ENCODE measurements around the gene BMPR1B.

Gene BMPR1B

GRCh38 chr4:94968493-94968892 lies 210.7 kb downstream of the BMPR1B start:
- Histone ChIP-seq H3K9me3 (replicated peaks in 1 of 2; ENCODE audit: control insufficient read depth in 2 of 2, insufficient read depth in 1 of 2, low read depth in 1 of 2, low read length in 2 of 2) (no peaks in the 10 kb centered on the region), H2BK15ac (ENCODE audit: low read length) (no peak overlapping the region), H3K4ac (ENCODE audit: low read length) (no peak overlapping the region), H3K36me3 (replicated peaks in 1 of 2; ENCODE audit: control insufficient read depth in 2 of 2, insufficient read depth in 2 of 2, low read length in 2 of 2) (no peaks in the 10 kb centered on the region), H3K4me3 (ENCODE audit: low read length in 2 of 2) (no peak overlapping the region), H2BK5ac (ENCODE audit: low read length) (no peak overlapping the region), H3K27me3 (ENCODE audit: control insufficient read depth in 3 of 3, insufficient read depth in 3 of 3, low read depth in 1 of 3, low read length in 3 of 3) (no peaks in the 10 kb centered on the region), H4K8ac (ENCODE audit: low read depth, low read length) (no peak overlapping the region), H3K4me2 (ENCODE audit: insufficient read depth, low read length, poor library complexity, severe bottlenecking) (no peak overlapping the region), H2AK5ac (ENCODE audit: low read depth, low read length) (no peak overlapping the region), H2AFZ (ENCODE audit: low read length) (no peak overlapping the region), H3K23ac (ENCODE audit: low read depth, low read length, poor library complexity) (no peak overlapping the region), H3K4me1 (ENCODE audit: control insufficient read depth in 2 of 2, insufficient read depth in 1 of 2, low read depth in 1 of 2, low read length in 2 of 2) (peaks cover 4% of the 10 kb centered on the region in 2 donors), H2BK12ac (ENCODE audit: low read length) (no peak overlapping the region), H2BK120ac (ENCODE audit: low read depth, low read length) (no peak overlapping the region), H4K91ac (ENCODE audit: low read depth, low read length, poor library complexity) (no peak overlapping the region), H3K14ac (ENCODE audit: low read length) (no peak overlapping the region), H3K18ac (ENCODE audit: low read length) (no peak overlapping the region), H3K27ac (replicated peaks; ENCODE audit: low read length) (no peak overlapping the region), H3K9ac (ENCODE audit: low read depth, low read length, poor library complexity) (no peak overlapping the region), H3K79me1 (ENCODE audit: low read depth, low read length) (no peaks in the 10 kb centered on the region)
- WGBS, 2 donors (ENCODE audit: extremely low coverage in 2 of 2, insufficient read length in 2 of 2, insufficient replicate concordance in 1 of 2), result no CpG with 5 or more reads among the region's 4 CpGs
- DNase-seq (ENCODE audit: low spot score), result no peak

DNA sequence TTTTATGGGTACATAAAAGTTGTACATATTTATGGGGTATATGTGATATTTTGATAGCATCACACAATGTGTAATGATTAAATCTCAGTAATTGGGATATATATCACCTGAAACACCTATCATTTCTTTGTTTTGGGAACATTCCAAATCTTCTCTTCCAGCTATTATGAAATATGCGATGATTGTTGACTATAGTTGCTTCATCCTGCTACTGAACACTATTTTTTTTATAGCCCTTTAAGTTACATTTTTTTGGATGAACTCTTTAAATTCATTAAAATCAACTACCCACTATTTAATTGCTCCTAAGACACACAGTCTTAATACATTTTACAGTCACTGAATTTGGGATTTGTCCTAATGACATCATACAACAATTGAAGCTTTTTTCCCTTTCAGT lies 212.9 kb downstream of the BMPR1B start:
- no peak overlapping the region for H3K18ac ChIP-seq (ENCODE audit: low read length)
- no peak overlapping the region for H4K91ac ChIP-seq (ENCODE audit: low read depth, low read length, poor library complexity)
- no peak overlapping the region for H2BK5ac ChIP-seq (ENCODE audit: low read length)
- no peak for DNase-seq (ENCODE audit: low spot score)
- no peak overlapping the region for H3K23ac ChIP-seq (ENCODE audit: low read depth, low read length, poor library complexity)
- no peak overlapping the region for H3K9ac ChIP-seq (ENCODE audit: low read depth, low read length, poor library complexity)
- no peak overlapping the region for H2BK15ac ChIP-seq (ENCODE audit: low read length)
- H3K27me3 ChIP-seq (ENCODE audit: control insufficient read depth in 3 of 3, insufficient read depth in 3 of 3, low read depth in 1 of 3, low read length in 3 of 3), result no peaks in the 10 kb centered on the region
- no peak overlapping the region for H3K27ac ChIP-seq (replicated peaks; ENCODE audit: low read length)
- no peak overlapping the region for H2BK120ac ChIP-seq (ENCODE audit: low read depth, low read length)
- H4K8ac ChIP-seq (ENCODE audit: low read depth, low read length), result no peak overlapping the region
- no peak overlapping the region for H3K14ac ChIP-seq (ENCODE audit: low read length)
- peaks cover 4 to 9% of the 10 kb centered on the region in 2 donors for H3K4me1 ChIP-seq (ENCODE audit: control insufficient read depth in 2 of 2, insufficient read depth in 1 of 2, low read depth in 1 of 2, low read length in 2 of 2)
- H3K9me3 ChIP-seq (replicated peaks in 1 of 2; ENCODE audit: control insufficient read depth in 2 of 2, insufficient read depth in 1 of 2, low read depth in 1 of 2, low read length in 2 of 2), result no peaks in the 10 kb centered on the region
- no peak overlapping the region for H2AK5ac ChIP-seq (ENCODE audit: low read depth, low read length)
- H3K4me3 ChIP-seq (ENCODE audit: low read length in 2 of 2), result no peak overlapping the region
- no CpG with 5 or more reads among the region's 1 CpG for WGBS, 2 donors (ENCODE audit: extremely low coverage in 2 of 2, insufficient read length in 2 of 2, insufficient replicate concordance in 1 of 2)
- no peak overlapping the region for H3K4ac ChIP-seq (ENCODE audit: low read length)
- no peak overlapping the region for H2BK12ac ChIP-seq (ENCODE audit: low read length)
- H3K79me1 ChIP-seq (ENCODE audit: low read depth, low read length), result no peaks in the 10 kb centered on the region
- no peak overlapping the region for H3K4me2 ChIP-seq (ENCODE audit: insufficient read depth, low read length, poor library complexity, severe bottlenecking)
- H3K36me3 ChIP-seq (replicated peaks in 1 of 2; ENCODE audit: control insufficient read depth in 2 of 2, insufficient read depth in 2 of 2, low read length in 2 of 2), result no peaks in the 10 kb centered on the region
- H2AFZ ChIP-seq (ENCODE audit: low read length), result no peak overlapping the region

DNA sequence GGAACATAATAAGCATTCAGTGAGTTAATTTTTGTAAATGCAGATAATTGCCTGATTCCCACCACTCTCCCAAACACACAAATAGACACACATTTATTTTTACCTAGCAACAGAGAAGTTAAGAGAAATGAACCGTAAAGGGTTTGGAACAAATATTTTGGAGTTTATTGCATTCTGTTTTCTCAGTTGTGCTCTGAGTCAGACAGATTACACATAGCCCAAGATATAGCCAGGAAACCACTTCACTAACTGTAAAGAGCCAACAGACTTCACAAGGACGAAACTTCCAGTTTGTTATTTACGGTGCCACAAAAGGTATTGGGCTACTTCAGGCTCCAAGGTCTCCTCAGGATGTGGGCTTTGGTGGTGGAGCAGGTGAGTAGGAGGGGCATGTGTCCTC lies 217.0 kb downstream of the BMPR1B start:
- Histone ChIP-seq H3K27me3 (ENCODE audit: control insufficient read depth in 3 of 3, insufficient read depth in 3 of 3, low read depth in 1 of 3, low read length in 3 of 3) (no peaks in the 10 kb centered on the region), H3K9me3 (replicated peaks in 1 of 2; ENCODE audit: control insufficient read depth in 2 of 2, insufficient read depth in 1 of 2, low read depth in 1 of 2, low read length in 2 of 2) (no peaks in the 10 kb centered on the region), H3K27ac (replicated peaks; ENCODE audit: low read length) (no peak overlapping the region), H2BK15ac (ENCODE audit: low read length) (no peak overlapping the region), H3K23ac (ENCODE audit: low read depth, low read length, poor library complexity) (no peak overlapping the region), H3K36me3 (replicated peaks in 1 of 2; ENCODE audit: control insufficient read depth in 2 of 2, insufficient read depth in 2 of 2, low read length in 2 of 2) (no peaks in the 10 kb centered on the region), H2BK120ac (ENCODE audit: low read depth, low read length) (no peak overlapping the region), H3K18ac (ENCODE audit: low read length) (no peak overlapping the region), H2AK5ac (ENCODE audit: low read depth, low read length) (no peak overlapping the region), H3K4ac (ENCODE audit: low read length) (no peak overlapping the region), H3K9ac (ENCODE audit: low read depth, low read length, poor library complexity) (no peak overlapping the region), H3K4me2 (ENCODE audit: insufficient read depth, low read length, poor library complexity, severe bottlenecking) (no peak overlapping the region), H3K4me3 (ENCODE audit: low read length in 2 of 2) (no peak overlapping the region), H3K79me1 (ENCODE audit: low read depth, low read length) (no peaks in the 10 kb centered on the region), H4K91ac (ENCODE audit: low read depth, low read length, poor library complexity) (no peak overlapping the region), H3K14ac (ENCODE audit: low read length) (no peak overlapping the region), H2AFZ (ENCODE audit: low read length) (no peak overlapping the region), H4K8ac (ENCODE audit: low read depth, low read length) (no peak overlapping the region), H2BK5ac (ENCODE audit: low read length) (no peak overlapping the region), H3K4me1 (ENCODE audit: control insufficient read depth in 2 of 2, insufficient read depth in 1 of 2, low read depth in 1 of 2, low read length in 2 of 2) (peaks cover 4 to 12% of the 10 kb centered on the region in 2 donors), H2BK12ac (ENCODE audit: low read length) (no peak overlapping the region)
- DNase-seq (ENCODE audit: low spot score), result no peak
- WGBS, 2 donors (ENCODE audit: extremely low coverage in 2 of 2, insufficient read length in 2 of 2, insufficient replicate concordance in 1 of 2), result no CpG with 5 or more reads among the region's 3 CpGs

GRCh38 chr4:94976371-94977011 lies 218.7 kb downstream of the BMPR1B start:
- no peak overlapping the region for H3K9ac ChIP-seq (ENCODE audit: low read depth, low read length, poor library complexity)
- H2AK5ac ChIP-seq (ENCODE audit: low read depth, low read length), result no peak overlapping the region
- no peak overlapping the region for H3K4me2 ChIP-seq (ENCODE audit: insufficient read depth, low read length, poor library complexity, severe bottlenecking)
- no peak overlapping the region for H2BK12ac ChIP-seq (ENCODE audit: low read length)
- no peak overlapping the region for H2BK120ac ChIP-seq (ENCODE audit: low read depth, low read length)
- no peak overlapping the region for H3K4me3 ChIP-seq (ENCODE audit: low read length in 2 of 2)
- no peak overlapping the region for H2AFZ ChIP-seq (ENCODE audit: low read length)
- no peaks in the 10 kb centered on the region for H3K27me3 ChIP-seq (ENCODE audit: control insufficient read depth in 3 of 3, insufficient read depth in 3 of 3, low read depth in 1 of 3, low read length in 3 of 3)
- H3K9me3 ChIP-seq (replicated peaks in 1 of 2; ENCODE audit: control insufficient read depth in 2 of 2, insufficient read depth in 1 of 2, low read depth in 1 of 2, low read length in 2 of 2), result no peaks in the 10 kb centered on the region
- no peak overlapping the region for H3K23ac ChIP-seq (ENCODE audit: low read depth, low read length, poor library complexity)
- H3K4ac ChIP-seq (ENCODE audit: low read length), result no peak overlapping the region
- H3K14ac ChIP-seq (ENCODE audit: low read length), result no peak overlapping the region
- WGBS, 2 donors (ENCODE audit: extremely low coverage in 2 of 2, insufficient read length in 2 of 2, insufficient replicate concordance in 1 of 2), result no CpG with 5 or more reads among the region's 1 CpG
- no peak overlapping the region for H4K91ac ChIP-seq (ENCODE audit: low read depth, low read length, poor library complexity)
- peaks cover 4 to 12% of the 10 kb centered on the region in 2 donors for H3K4me1 ChIP-seq (ENCODE audit: control insufficient read depth in 2 of 2, insufficient read depth in 1 of 2, low read depth in 1 of 2, low read length in 2 of 2)
- no peak overlapping the region for H4K8ac ChIP-seq (ENCODE audit: low read depth, low read length)
- no peaks in the 10 kb centered on the region for H3K79me1 ChIP-seq (ENCODE audit: low read depth, low read length)
- no peaks in the 10 kb centered on the region for H3K36me3 ChIP-seq (replicated peaks in 1 of 2; ENCODE audit: control insufficient read depth in 2 of 2, insufficient read depth in 2 of 2, low read length in 2 of 2)
- H3K18ac ChIP-seq (ENCODE audit: low read length), result no peak overlapping the region
- no peak overlapping the region for H3K27ac ChIP-seq (replicated peaks; ENCODE audit: low read length)
- no peak overlapping the region for H2BK5ac ChIP-seq (ENCODE audit: low read length)
- DNase-seq (ENCODE audit: low spot score), result no peak
- H2BK15ac ChIP-seq (ENCODE audit: low read length), result no peak overlapping the region
